ENCODE results near the gene CHRNB1. TPM values are rescaled to one million over a fixed set of nuclear protein-coding genes. Genes with fewer than 3 reads are reported as not detected.

Gene CHRNB1
- total and polyA plus RNA-seq, 2 experiments from 2014 or later = 11.1 to 11.2 TPM

DNA sequence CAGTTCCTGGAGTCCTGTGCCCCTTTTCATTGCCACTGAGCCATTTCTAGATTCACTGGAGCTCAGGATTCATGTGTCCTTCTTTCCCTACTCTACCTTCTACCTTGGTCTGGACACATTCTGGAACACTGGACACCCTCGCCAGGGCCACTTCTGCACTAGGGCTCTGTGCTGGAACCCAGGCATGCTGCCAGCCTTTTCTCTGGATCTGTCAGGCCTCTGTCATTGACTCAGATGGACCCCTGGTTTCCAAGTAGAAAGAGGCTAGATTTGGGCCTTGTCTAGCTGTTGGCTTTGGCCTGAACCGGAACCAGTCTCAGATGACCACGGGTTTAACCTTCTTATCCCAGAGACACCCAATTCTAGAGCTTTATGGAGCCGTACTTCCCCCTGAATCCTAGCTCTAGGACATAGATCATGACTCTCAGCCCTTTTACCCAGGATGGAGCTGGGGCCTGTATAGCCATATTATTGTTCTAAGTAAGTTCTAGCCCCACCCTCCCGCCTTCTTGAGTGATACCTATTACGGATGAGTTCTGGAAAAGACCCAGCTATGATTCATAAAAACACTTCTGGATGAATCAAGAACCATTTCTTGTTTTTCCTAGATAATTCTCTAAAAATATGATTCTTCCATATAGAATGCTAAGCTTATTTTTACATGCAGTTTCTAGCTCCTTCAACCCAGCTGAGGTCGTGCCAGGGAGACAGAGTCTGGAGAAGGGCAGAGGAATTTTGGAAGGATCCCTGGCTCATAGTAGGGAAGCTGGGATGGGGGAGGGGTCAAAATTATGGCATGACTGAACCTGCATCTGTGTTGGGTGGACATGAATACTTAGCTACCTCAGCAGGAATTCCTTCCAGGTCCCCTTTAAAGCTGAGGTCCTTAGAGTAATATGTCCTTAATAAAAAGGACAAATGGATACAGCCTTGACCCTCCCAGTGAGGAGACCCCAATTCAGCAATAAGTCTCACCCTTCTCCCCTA, 1.1 kb upstream of the CHRNB1 start:
- Histone ChIP-seq H4K20me1 (replicated peaks; ENCODE audit: insufficient read depth) (peaks cover 3% of the 10 kb centered on the region; the same call in 1 of the 2 replicates), H3K79me2 (replicated peaks; ENCODE audit: insufficient read depth) (no peaks in the 10 kb centered on the region), H3K27me3 (ENCODE audit: insufficient read depth) (peaks cover 49% of the 10 kb centered on the region), H3K27ac (ENCODE audit: low read depth) (no peak overlapping the region), H3F3A (replicated peaks; ENCODE audit: low read depth) (peaks cover 39% of the 10 kb centered on the region), H3K9me2 (ENCODE audit: insufficient read depth) (no peaks in the 10 kb centered on the region), H3K4me1 (ENCODE audit: insufficient read depth) (peaks cover 44% of the 10 kb centered on the region), H3K4me2 (peak overlapping the region; percentile 99), H2AFZ (no peak overlapping the region), H3K4me3 (peak overlapping the region; percentile 90; the same call in 1 of the 2 replicates), H3K36me3 (ENCODE audit: insufficient read depth) (no peaks in the 10 kb centered on the region)
- H3K27ac Mint-ChIP-seq = no peak overlapping the region
- no peak for DNase-seq (ENCODE audit: low spot score)
- peaks cover 38% of the 10 kb centered on the region for H3K4me1 Mint-ChIP-seq
- H3K4me3 Mint-ChIP-seq = peak overlapping the region; percentile 91; the same call in 2 of the 3 replicates
- peaks cover 5% of the 10 kb centered on the region; the same call in 2 of the 3 replicates for H3K36me3 Mint-ChIP-seq (ENCODE audit: low read depth)
- no peak for TF ChIP-seq NANOG (IDR thresholded peaks at IDR 0.05; ENCODE audit: borderline replicate concordance)
- TF ChIP-seq, protein P1, sequence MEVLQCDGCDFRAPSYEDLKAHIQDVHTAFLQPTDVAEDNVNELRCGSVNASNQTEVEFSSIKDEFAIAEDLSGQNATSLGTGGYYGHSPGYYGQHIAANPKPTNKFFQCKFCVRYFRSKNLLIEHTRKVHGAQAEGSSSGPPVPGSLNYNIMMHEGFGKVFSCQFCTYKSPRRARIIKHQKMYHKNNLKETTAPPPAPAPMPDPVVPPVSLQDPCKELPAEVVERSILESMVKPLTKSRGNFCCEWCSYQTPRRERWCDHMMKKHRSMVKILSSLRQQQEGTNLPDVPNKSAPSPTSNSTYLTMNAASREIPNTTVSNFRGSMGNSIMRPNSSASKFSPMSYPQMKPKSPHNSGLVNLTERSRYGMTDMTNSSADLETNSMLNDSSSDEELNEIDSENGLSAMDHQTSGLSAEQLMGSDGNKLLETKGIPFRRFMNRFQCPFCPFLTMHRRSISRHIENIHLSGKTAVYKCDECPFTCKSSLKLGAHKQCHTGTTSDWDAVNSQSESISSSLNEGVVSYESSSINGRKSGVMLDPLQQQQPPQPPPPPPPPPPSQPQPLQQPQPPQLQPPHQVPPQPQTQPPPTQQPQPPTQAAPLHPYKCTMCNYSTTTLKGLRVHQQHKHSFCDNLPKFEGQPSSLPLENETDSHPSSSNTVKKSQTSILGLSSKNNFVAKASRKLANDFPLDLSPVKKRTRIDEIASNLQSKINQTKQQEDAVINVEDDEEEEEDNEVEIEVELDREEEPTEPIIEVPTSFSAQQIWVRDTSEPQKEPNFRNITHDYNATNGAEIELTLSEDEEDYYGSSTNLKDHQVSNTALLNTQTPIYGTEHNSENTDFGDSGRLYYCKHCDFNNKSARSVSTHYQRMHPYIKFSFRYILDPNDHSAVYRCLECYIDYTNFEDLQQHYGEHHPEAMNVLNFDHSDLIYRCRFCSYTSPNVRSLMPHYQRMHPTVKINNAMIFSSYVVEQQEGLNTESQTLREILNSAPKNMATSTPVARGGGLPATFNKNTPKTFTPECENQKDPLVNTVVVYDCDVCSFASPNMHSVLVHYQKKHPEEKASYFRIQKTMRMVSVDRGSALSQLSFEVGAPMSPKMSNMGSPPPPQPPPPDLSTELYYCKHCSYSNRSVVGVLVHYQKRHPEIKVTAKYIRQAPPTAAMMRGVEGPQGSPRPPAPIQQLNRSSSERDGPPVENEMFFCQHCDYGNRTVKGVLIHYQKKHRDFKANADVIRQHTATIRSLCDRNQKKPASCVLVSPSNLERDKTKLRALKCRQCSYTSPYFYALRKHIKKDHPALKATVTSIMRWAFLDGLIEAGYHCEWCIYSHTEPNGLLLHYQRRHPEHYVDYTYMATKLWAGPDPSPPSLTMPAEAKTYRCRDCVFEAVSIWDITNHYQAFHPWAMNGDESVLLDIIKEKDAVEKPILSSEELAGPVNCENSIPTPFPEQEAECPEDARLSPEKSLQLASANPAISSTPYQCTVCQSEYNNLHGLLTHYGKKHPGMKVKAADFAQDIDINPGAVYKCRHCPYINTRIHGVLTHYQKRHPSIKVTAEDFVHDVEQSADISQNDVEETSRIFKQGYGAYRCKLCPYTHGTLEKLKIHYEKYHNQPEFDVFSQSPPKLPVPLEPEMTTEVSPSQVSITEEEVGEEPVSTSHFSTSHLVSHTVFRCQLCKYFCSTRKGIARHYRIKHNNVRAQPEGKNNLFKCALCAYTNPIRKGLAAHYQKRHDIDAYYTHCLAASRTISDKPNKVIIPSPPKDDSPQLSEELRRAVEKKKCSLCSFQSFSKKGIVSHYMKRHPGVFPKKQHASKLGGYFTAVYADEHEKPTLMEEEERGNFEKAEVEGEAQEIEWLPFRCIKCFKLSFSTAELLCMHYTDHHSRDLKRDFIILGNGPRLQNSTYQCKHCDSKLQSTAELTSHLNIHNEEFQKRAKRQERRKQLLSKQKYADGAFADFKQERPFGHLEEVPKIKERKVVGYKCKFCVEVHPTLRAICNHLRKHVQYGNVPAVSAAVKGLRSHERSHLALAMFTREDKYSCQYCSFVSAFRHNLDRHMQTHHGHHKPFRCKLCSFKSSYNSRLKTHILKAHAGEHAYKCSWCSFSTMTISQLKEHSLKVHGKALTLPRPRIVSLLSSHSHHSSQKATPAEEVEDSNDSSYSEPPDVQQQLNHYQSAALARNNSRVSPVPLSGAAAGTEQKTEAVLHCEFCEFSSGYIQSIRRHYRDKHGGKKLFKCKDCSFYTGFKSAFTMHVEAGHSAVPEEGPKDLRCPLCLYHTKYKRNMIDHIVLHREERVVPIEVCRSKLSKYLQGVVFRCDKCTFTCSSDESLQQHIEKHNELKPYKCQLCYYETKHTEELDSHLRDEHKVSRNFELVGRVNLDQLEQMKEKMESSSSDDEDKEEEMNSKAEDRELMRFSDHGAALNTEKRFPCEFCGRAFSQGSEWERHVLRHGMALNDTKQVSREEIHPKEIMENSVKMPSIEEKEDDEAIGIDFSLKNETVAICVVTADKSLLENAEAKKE (CRISPR knock-in tag; IDR thresholded peaks at IDR 0.05) = no peak
- TF ChIP-seq CREB1 (CRISPR knock-in tag; IDR thresholded peaks at IDR 0.05; ENCODE audit: low read depth) = no peak
- TF ChIP-seq, protein P2, sequence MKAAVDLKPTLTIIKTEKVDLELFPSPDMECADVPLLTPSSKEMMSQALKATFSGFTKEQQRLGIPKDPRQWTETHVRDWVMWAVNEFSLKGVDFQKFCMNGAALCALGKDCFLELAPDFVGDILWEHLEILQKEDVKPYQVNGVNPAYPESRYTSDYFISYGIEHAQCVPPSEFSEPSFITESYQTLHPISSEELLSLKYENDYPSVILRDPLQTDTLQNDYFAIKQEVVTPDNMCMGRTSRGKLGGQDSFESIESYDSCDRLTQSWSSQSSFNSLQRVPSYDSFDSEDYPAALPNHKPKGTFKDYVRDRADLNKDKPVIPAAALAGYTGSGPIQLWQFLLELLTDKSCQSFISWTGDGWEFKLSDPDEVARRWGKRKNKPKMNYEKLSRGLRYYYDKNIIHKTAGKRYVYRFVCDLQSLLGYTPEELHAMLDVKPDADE (IDR thresholded peaks at IDR 0.05) = no peak
- no peak for TF ChIP-seq ZNF114 (CRISPR knock-in tag; IDR thresholded peaks at IDR 0.05)
- no peak for TF ChIP-seq POLR2AphosphoS5 (IDR thresholded peaks at IDR 0.05; ENCODE audit: low read depth)
- TF ChIP-seq ZNF331 (CRISPR knock-in tag; IDR thresholded peaks at IDR 0.05; ENCODE audit: low read depth) = no peak
- no peak for TF ChIP-seq EZH2phosphoT487 (IDR thresholded peaks at IDR 0.05; ENCODE audit: unreplicated experiment)
- ATAC-seq = no peak
- H3K27me3 Mint-ChIP-seq (ENCODE audit: insufficient read depth, low read depth, poor library complexity) = peaks cover 48% of the 10 kb centered on the region
- H3K9me3 Mint-ChIP-seq = no peaks in the 10 kb centered on the region; the same call in 2 of the 3 replicates

Measured in GM23338 (cell line).